ENCODE results near the gene GPLD1.
"Not testable (repeated sequence)": the region's sequence is repeated elsewhere in the genome, so short reads cannot be mapped to it uniquely, and the experiment has no call there.

GPLD1 gene, protein sequence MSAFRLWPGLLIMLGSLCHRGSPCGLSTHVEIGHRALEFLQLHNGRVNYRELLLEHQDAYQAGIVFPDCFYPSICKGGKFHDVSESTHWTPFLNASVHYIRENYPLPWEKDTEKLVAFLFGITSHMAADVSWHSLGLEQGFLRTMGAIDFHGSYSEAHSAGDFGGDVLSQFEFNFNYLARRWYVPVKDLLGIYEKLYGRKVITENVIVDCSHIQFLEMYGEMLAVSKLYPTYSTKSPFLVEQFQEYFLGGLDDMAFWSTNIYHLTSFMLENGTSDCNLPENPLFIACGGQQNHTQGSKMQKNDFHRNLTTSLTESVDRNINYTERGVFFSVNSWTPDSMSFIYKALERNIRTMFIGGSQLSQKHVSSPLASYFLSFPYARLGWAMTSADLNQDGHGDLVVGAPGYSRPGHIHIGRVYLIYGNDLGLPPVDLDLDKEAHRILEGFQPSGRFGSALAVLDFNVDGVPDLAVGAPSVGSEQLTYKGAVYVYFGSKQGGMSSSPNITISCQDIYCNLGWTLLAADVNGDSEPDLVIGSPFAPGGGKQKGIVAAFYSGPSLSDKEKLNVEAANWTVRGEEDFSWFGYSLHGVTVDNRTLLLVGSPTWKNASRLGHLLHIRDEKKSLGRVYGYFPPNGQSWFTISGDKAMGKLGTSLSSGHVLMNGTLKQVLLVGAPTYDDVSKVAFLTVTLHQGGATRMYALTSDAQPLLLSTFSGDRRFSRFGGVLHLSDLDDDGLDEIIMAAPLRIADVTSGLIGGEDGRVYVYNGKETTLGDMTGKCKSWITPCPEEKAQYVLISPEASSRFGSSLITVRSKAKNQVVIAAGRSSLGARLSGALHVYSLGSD

DNA sequence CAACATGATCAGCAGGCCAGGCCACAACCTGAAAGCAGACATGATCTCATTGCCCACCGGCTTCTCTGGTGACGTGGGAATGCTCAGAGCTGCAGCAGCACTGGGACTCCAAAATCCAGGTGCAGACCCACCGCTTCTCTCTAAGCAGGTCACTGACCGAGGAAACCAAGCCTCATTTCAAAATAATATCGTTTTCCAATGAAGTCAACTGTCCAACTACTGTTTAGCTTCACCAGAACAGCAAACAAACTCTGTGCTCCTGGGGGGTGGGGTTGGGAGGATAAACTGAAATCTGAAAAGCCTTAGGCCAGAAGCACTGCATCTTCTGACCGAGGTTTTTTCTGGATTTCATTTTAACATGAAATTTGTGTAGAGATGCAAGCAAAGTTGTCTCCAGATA lies at the start of gene GPLD1:
GPLD1 (minus strand) TSS at position 109 of the 400 bp plus-strand sequence; CDS start at position 42, 67 bp downstream.
- DNase-seq = no peak
- in situ Hi-C loops (cut with HindIII; ENCODE audit: low pct_ligation_motif_present, low pct_unique_long_range_greater_than_20kb, low sequenced_read_pairs) = no loop called here

DNA sequence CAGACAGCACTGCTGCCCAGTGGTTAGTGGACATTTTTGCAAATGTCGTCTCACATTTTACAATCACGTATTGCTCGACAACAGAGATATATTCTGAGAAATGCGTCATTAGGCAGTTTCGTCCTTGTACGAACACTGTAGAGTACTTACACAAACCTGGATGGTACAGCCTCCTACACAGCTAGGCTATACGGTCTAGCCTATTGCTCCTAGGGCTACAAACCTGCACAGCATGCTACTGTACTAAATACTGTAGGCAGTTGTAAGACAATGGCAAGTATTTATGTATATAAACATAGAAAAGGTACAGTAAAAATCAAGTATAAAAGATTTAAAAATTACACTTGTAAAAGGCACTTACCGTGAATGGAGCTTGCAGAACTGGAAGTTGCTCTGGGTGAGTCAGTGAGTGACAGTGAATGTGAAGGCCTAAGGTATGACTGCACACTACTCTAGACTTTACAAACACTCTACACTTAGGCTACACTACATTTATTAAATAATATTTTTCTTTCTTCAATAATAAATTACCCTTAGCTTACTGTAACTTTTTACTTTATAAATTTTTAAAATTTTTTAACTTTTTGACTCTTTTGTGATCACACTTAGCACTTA lies 48.5 kb upstream of the GPLD1 start:
- no peak for DNase-seq
- in situ Hi-C loops (cut with HindIII; ENCODE audit: low pct_ligation_motif_present, low pct_unique_long_range_greater_than_20kb, low sequenced_read_pairs) = no loop called here

DNA sequence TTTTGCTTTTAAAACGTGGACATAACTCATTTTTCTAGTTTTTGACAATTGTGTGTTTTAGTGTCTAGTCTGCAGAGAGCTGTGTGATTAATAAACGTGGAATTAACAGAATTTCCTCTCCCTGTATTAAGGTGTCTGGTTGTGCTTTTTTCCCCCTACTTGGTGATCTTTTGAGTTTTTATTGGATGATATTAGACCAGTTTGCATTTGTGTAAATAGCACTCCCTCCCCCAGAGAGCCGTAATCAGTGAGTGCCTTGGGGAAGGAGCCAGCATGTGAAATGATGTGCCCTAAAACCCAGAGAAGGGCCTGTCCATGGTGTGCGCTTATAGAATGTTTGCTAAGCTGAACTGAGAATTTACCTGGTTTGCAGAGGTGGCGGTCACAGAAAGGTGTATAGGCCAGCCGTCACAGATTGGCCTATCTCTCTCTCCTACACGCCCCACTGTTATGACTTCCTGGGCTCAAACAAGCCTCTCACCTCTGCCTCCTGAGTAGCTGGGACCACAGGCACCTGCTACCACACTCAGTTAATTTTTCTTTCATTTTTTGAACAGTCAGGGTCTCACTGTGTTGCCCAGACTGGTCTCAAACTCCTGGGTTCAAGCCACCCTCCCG lies 47.8 kb upstream of the GPLD1 start:
- in situ Hi-C loops (cut with HindIII; ENCODE audit: low pct_ligation_motif_present, low pct_unique_long_range_greater_than_20kb, low sequenced_read_pairs) = no loop called here
- no peak for DNase-seq

DNA sequence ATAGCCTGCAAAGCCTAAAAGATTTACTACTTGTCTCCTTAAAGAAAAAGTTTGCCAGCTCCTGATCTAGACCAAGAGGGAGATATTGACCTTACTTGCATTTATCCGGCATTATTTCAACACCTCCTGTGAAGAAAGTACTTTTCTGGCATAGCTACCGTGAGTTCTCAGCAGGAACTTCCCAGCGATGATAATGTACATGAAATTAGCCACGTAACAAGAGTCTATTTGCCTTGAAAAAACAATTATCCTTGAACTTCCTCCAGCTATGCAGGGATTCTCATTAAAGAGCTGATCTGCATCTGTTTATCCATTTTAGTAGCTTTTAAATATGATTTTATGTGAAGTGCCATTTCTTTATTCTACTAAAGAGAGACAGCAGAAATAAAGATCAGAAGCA lies 47.1 kb upstream of the GPLD1 start:
- no peak for DNase-seq
- in situ Hi-C loops (cut with HindIII; ENCODE audit: low pct_ligation_motif_present, low pct_unique_long_range_greater_than_20kb, low sequenced_read_pairs) = no loop called here

DNA sequence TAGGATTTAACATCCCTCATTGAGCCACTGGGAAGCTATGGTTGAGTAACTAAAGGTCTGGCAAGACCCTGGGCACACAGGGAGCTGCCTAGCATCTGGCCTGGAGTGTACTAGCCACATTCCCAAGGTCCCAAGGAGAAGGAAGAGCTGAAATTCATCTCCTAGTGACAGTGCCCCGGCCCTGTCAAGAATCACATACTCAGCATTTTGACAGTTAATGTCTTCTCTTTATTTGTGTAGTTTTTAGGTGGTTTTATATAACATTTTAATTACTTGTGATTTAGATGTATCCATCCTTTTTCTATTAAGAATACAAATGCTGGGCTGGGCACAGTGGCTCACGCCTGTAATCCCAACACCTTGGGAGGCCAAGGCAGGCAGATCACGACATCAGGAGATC lies 45.8 kb upstream of the GPLD1 start:
- in situ Hi-C loops (cut with HindIII; ENCODE audit: low pct_ligation_motif_present, low pct_unique_long_range_greater_than_20kb, low sequenced_read_pairs) = no loop called here
- DNase-seq = no peak

DNA sequence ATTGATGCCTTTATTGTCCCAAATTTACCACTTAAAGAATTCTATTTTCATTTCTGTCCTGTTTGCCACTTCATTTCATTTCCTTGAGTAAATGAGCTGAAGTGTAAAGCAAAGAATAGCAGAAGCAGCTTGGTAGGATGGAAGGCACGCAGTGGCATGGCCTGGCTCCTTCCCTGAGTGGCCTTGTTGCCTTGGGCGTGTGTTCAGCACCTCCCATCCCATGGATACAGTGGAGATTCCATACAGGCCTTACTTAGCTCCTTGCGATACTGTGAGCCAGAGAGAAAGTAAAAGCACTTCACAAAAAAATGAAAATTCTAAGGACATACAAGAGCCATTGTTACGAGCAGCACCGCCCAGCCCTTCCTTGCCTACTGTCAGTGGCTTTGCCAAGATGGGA lies 45.0 kb upstream of the GPLD1 start:
- no peak for DNase-seq
- in situ Hi-C loops (cut with HindIII; ENCODE audit: low pct_ligation_motif_present, low pct_unique_long_range_greater_than_20kb, low sequenced_read_pairs) = no loop called here

DNA sequence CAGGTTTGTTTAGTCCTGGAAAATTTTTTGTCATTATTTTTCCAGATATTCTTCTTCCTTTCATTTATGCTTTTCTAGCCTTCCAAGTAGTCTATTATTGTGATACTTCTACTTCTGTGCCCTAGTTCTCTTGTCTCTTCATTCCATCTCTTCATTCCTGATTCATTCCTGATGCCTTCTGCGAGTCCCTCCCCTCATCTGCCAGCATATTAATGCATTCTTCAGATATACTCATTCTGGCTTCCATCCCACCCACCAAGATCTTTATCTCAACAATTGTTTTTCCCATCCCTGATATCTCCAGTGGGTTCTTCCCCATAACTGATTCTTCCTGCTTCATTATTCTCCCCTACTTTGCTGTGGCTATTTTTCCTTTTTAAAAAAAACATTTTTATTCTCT lies 40.6 kb upstream of the GPLD1 start:
- in situ Hi-C loops (cut with HindIII; ENCODE audit: low pct_ligation_motif_present, low pct_unique_long_range_greater_than_20kb, low sequenced_read_pairs) = no loop called here
- DNase-seq = no peak

DNA sequence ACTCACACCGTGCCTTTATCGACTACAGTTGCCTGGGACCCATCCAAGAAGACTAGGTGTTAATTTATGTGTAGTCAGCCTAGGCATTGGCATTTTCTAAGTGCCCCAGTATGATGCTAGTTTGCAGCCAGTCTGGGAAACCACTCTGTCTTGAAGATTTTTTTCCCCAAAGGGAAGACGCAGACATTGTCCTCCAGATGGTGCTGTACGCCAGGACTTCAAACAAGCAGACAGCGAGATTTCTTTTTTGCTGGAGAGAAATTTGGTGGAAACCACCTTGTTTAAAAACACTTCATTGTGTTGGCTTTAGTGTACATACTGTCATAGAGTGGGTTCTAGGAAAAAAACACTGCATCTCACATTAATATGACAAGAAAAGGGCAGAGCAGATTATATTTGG lies 35.4 kb upstream of the GPLD1 start:
- in situ Hi-C loops (cut with HindIII; ENCODE audit: low pct_ligation_motif_present, low pct_unique_long_range_greater_than_20kb, low sequenced_read_pairs) = no loop called here
- peak; percentile 65 for DNase-seq

DNA sequence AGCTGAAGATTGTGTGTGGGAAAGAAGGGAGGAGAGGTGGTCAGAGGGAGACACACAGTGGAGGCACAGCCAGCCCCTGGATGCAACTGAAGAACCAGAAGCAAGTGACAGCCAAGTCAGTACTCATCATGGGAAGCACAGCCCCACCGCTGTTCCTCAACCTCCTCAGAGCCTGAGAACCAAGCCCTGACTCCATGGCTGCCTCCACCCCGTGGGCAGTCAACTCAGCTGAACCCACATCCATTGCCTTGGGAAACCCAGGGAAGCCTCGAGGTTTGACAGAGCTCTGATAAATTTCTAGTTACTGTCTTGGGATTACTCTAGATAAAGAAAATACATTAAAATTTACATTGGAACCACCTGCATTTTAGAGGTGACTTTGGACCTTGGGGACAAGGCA lies 35.0 kb upstream of the GPLD1 start:
- in situ Hi-C loops (cut with HindIII; ENCODE audit: low pct_ligation_motif_present, low pct_unique_long_range_greater_than_20kb, low sequenced_read_pairs) = no loop called here
- DNase-seq = no peak

DNA sequence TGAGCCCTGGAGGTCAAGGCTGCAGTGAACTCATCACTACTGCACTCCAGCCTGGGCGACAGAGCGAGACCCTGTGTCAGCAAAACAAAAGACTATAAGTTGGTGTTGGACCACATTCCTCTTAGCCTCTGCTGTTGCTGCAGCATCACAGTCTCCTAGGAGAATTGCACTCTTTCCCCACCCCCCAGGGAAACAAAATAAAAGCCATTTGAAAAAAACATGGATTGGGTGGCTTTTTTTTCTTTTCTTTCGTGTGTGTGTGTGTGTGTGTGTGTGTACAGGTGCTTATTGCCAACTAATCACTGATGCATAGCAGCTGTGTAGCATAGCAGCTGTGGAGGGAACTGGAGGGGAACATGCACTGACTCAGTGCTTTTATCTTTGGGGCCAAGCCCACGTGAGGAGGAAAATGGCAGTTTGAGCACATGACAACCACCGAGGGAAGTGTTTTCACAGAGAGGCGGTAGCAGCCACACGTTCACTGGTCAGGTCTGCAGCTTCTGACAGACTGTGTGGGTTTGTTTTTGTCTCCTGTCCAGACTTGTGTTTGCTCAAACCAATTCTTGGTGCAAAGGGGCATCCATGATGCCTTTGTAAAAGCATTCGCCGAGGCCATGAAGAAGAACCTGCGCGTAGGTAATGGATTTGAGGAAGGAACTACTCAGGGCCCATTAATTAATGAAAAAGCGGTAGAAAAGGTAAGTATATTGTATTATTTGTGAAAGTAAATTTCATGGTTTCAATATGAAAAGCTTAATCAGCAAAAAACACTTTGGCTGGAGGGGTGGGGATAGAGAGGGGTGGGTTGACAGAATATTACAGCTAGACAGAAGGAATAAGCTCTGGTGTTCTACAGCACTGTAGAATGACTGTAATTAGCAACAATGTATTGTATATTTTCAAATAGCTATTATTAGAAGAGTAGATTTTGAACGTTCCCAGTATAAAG lies 33.1 kb upstream of the GPLD1 start:
- peak; percentile 91 for DNase-seq
- in situ Hi-C loops (cut with HindIII; ENCODE audit: low pct_ligation_motif_present, low pct_unique_long_range_greater_than_20kb, low sequenced_read_pairs) = no loop called here

DNA sequence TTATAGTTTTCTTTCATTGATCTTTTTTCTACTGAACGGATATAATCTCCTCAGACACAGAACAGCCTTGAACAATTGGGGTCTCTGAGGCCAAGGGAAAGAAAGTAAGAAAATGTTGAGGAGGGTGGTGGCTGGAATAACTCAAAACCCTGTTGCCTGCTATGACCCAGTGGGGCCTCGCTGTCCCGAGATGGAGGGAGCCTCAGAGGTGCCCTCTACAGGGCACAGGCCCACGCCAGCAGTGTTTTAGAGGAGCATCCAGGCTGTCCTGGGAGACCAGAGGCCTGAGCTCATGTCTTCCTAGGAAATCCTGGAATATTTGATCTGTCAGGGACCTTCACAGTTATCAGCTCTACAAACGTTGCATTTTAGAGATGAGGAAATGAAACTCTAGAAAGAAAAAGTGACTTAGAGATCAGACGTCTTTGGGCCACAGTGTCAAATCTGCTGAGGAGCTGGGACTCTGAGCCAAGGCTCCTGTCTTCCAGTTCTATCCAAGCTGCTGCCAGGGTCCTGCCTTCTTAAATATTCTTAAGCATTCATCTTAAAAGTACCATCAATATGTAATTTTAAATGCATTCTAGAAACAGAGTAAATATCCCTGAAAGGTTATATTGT lies 31.7 kb upstream of the GPLD1 start:
- in situ Hi-C loops (cut with HindIII; ENCODE audit: low pct_ligation_motif_present, low pct_unique_long_range_greater_than_20kb, low sequenced_read_pairs) = no loop called here
- DNase-seq = peak; percentile 60

DNA sequence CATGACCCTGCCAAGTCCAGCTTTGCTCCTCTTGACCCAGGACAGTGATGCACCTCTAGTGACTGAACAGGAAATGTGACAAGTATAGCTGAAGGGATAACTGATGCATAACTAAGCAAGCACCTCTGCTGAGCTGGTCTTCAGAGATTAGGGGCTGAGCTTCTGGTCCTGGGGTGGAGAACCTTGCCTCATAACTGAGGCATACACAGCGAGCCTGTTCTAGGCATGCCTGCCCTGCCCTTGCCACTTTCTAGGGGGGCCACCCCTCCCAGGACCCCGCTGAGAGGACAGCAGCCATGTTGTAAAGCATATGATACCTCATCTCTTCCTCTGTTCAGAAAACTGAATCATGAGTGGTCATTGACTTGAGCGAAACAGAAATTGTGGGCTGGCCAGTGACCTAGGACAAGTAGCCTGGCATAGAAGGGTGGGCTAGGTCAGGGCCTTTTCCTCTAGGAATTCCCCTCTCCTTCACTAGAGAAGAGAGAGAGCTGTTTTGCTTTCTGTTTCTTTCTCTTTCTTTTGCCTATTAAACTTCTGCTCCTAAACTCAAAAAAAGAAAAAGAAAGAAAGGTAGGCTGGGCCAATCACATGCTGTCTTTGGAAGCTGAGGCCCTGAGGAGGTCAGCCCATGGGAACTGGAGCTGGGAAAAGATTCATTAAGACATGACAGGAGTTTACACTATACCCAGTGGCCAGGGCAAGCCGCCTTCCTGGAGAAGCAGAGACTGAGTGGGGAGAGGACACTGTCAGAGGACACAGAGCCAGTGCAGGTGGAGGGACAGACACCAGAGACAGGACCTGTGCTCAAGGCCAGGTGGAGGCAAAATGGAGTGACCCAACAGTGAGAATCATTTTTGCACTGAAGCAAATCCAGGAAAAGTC lies 28.5 kb upstream of the GPLD1 start:
- in situ Hi-C loops (cut with HindIII; ENCODE audit: low pct_ligation_motif_present, low pct_unique_long_range_greater_than_20kb, low sequenced_read_pairs) = no loop called here
- no peak for DNase-seq

DNA sequence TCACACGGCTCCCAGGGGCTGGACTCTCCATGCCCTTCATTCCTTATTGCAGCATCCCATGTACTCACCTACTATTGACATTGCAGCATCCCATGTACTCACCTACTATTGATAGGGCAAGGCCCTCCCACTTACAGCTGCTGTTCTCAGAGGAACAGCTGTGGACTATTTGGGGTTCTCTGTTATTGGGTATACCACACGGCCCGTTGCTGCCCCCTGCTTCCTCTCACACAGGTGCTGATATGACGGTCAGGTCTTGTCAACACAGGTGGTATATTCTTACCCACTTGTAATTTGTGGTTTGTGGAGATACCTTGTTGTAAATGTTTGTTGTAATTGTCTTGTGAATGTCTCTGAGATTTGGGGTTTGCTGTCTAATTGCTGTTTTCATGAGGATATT lies 24.2 kb upstream of the GPLD1 start:
- in situ Hi-C loops (cut with HindIII; ENCODE audit: low pct_ligation_motif_present, low pct_unique_long_range_greater_than_20kb, low sequenced_read_pairs) = no loop called here
- no peak for DNase-seq

DNA sequence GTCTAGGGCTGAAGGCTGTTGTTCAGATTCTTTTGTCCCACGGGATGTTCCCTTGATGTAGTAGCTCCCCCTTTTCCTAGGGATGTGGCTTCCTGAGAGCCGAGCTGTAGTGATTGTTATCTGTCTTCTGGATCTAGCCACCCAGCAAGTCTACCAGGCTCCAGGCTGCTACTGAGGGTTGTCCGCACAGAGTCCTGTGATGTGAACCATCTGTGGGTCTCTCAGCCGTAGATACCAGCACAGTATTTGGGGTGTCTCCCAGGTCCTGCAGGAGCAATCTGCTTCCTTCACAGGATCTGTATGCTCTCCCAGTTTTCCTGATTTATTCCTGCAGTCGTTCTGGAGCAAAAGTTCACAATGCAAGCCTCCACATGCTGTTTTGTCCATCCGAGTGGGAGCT lies 22.6 kb upstream of the GPLD1 start:
- in situ Hi-C loops (cut with HindIII; ENCODE audit: low pct_ligation_motif_present, low pct_unique_long_range_greater_than_20kb, low sequenced_read_pairs); DNase-seq: not testable (repeated sequence)

DNA sequence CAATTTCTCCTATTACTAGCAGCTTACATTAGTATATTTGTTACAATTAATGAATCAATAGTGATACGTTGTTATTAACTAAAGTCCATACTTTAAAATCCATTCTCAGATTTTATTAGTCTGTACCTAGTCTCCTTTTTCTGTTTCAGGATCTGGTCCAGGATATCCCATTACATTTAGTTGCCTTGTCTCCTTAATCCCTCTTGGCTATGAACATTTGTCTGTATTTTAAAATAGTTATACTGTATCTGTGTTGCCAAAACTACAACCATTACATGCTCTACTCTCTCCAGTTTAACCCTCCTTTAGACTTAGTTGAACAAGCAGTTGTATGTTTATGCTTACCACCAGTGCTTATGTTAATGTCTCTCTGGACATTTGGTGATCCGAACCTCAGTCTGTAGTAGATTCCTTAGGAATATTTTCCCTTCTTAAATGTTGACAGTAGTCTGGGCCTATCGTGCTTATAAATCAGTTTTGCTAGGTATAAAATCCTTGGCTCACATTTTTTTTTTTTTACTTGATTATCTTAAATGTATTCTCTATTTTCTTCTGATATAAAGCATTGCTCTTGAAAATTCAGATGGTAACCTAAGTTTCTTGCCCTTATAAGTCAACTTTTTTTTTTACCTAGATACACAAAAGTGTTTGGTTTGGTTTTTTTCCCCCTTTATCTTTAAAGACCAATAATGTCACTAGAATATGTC lies 17.6 kb upstream of the GPLD1 start:
- in situ Hi-C loops (cut with HindIII; ENCODE audit: low pct_ligation_motif_present, low pct_unique_long_range_greater_than_20kb, low sequenced_read_pairs) = no loop called here
- DNase-seq = no peak

Measured in ACHN (cell line).